ENCODE measurements around the gene FBXO31.

DNA sequence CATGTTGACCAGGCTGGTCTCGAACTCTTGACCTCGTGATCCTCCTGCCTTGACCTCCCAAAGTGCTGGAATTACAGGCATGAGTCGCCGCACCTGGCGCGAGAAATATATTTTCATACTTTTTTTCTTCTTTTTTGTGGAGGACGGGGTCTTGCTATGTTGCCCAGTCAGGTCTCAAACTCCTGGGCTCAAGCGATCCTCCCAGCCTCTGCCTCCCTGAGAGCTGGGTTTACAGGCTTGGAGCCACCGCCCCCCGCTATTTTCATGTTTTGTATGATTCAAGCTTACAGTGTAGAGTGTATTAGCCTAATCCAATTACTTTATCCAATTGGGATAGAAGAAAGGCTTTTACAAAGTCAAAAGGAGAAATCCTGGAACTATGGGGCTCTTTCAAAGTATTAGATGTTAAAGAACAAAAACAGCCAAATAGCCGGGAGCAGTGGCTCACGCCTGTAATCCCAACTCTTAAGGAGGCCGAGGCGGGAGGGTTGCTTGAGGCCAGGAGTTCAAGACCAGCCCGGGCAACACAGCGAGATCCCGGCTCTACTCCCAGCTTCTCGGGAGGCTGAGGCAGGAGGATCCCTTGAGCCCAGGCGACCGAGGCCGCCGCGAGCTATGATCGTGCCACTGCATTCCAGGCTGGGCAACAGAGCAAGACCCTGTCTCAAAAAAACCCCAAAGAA is 7.2 kb upstream of the FBXO31 start:
- TF ChIP-seq ZBTB1 (CRISPR knock-in tag; IDR thresholded peaks at IDR 0.05; ENCODE audit: borderline replicate concordance, low read depth), result no peak
- TF ChIP-seq TAL1 (IDR thresholded peaks at IDR 0.05), result no peak
- TF ChIP-seq, protein P1, sequence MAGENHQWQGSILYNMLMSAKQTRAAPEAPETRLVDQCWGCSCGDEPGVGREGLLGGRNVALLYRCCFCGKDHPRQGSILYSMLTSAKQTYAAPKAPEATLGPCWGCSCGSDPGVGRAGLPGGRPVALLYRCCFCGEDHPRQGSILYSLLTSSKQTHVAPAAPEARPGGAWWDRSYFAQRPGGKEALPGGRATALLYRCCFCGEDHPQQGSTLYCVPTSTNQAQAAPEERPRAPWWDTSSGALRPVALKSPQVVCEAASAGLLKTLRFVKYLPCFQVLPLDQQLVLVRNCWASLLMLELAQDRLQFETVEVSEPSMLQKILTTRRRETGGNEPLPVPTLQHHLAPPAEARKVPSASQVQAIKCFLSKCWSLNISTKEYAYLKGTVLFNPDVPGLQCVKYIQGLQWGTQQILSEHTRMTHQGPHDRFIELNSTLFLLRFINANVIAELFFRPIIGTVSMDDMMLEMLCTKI (IDR thresholded peaks at IDR 0.05; ENCODE audit: partially characterized antibody), result no peak
- TF ChIP-seq, protein P2, sequence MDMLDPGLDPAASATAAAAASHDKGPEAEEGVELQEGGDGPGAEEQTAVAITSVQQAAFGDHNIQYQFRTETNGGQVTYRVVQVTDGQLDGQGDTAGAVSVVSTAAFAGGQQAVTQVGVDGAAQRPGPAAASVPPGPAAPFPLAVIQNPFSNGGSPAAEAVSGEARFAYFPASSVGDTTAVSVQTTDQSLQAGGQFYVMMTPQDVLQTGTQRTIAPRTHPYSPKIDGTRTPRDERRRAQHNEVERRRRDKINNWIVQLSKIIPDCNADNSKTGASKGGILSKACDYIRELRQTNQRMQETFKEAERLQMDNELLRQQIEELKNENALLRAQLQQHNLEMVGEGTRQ (CRISPR knock-in tag; IDR thresholded peaks at IDR 0.05), result no peak
- no peak for TF ChIP-seq POLR2A (conservative IDR thresholded peaks at IDR 0.05)
- no peak for TF ChIP-seq TBP (optimal IDR thresholded peaks at IDR 0.05; ENCODE audit: low read depth, low read length)

Measured in K562 (cell line).